ENCODE measurements around the gene SMOC2.

The SMOC2 gene

GRCh38 chr6:168623736-168624135 is 182.8 kb downstream of the SMOC2 start:
- H3K4me3 ChIP-seq (ENCODE audit: low read depth, low read length): no peak overlapping the region
- TF ChIP-seq CTCF (IDR thresholded peaks at IDR 0.05; ENCODE audit: insufficient read depth, low read depth, low read length, missing control alignments): no peak
- no peak for DNase-seq (ENCODE audit: low read depth)

- H3K4me3 ChIP-seq (ENCODE audit: low read depth, low read length): no peak overlapping the region
- no peak for DNase-seq (ENCODE audit: low read depth)
- TF ChIP-seq CTCF (IDR thresholded peaks at IDR 0.05; ENCODE audit: insufficient read depth, low read depth, low read length, missing control alignments): no peak
Observed at GRCh38 chr6:168624540-168624939, 183.6 kb downstream of the SMOC2 start.

- TF ChIP-seq CTCF (IDR thresholded peaks at IDR 0.05; ENCODE audit: insufficient read depth, low read depth, low read length, missing control alignments): no peak
- DNase-seq (ENCODE audit: low read depth): no peak
- H3K4me3 ChIP-seq (ENCODE audit: low read depth, low read length): no peak overlapping the region
Observed at GRCh38 chr6:168624948-168625347, 184.0 kb downstream of the SMOC2 start.

- DNase-seq (ENCODE audit: low read depth): no peak
- no peak for TF ChIP-seq CTCF (IDR thresholded peaks at IDR 0.05; ENCODE audit: insufficient read depth, low read depth, low read length, missing control alignments)
- H3K4me3 ChIP-seq (ENCODE audit: low read depth, low read length): no peak overlapping the region
Observed at GRCh38 chr6:168625602-168626001, 184.6 kb downstream of the SMOC2 start.

- no peak overlapping the region for H3K4me3 ChIP-seq (ENCODE audit: low read depth, low read length)
- no peak for DNase-seq (ENCODE audit: low read depth)
- no peak for TF ChIP-seq CTCF (IDR thresholded peaks at IDR 0.05; ENCODE audit: insufficient read depth, low read depth, low read length, missing control alignments)
Observed at GRCh38 chr6:168626046-168626602, 185.1 kb downstream of the SMOC2 start.

GRCh38 chr6:168627506-168628175 is 186.7 kb downstream of the SMOC2 start:
- H3K4me3 ChIP-seq (ENCODE audit: low read depth, low read length): no peak overlapping the region
- TF ChIP-seq CTCF (IDR thresholded peaks at IDR 0.05; ENCODE audit: insufficient read depth, low read depth, low read length, missing control alignments): no peak
- DNase-seq (ENCODE audit: low read depth): no peak

DNA sequence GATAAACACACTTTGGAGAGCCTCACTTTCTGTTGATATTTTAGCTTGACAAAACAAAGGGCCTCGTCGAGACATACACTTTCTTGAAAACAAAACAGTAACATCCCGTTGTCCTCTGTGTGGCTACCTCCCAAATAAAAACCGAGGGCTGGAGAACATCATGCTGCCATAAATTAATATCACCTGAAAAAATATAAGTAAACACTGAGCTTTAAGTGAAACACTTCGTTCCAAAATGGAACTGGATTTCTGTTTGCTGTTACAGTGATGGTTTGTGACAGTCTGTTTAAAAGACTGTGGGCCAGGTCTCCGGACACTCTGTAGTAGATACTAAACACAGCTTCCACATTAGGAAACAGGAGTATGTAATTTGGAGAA is 187.2 kb downstream of the SMOC2 start:
- no peak overlapping the region for H3K4me3 ChIP-seq (ENCODE audit: low read depth, low read length)
- TF ChIP-seq CTCF (IDR thresholded peaks at IDR 0.05; ENCODE audit: insufficient read depth, low read depth, low read length, missing control alignments): no peak
- DNase-seq (ENCODE audit: low read depth): no peak

Measured in GM12865 (cell line).